ENCODE measurements around the gene ZMYND12.

DNA sequence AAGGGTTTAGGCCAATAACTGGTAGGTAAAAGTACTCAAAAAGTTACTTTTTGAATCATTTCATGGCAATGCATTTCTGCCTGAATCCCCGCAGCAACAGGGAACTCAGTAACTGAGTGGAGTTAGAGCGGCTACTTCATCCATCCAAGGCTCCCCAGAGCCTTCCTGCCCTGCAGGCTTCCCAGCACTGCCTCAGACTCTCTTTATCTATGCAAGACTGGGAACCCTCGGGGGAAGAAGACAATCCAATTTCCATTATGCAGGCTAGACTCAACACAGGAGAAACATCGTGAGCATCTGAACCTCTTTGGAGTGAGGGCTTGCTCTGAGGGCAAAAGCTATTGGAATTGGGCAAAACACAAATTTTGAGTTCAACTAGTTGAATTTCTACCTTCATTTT, 23.1 kb downstream of the ZMYND12 start:
- no peak for TF ChIP-seq CTCF (IDR thresholded peaks at IDR 0.05; ENCODE audit: insufficient read depth, low read depth, low read length)
- no peak for TF ChIP-seq EZH2 (IDR thresholded peaks at IDR 0.05; ENCODE audit: insufficient read depth, low read length)
